Anterior cingulate cortex (tissue), 58 donors: ENCODE results near the gene RMDN3.
A peak's percentile ranks its signal among the peaks of the same experiment; 100 is the strongest.

Experiments used
- DNase-seq, 58 donors: peaks; one replicate each; lab custom pipeline; 2025; lab: John Stamatoyannopoulos, UW

Gene RMDN3, protein sequence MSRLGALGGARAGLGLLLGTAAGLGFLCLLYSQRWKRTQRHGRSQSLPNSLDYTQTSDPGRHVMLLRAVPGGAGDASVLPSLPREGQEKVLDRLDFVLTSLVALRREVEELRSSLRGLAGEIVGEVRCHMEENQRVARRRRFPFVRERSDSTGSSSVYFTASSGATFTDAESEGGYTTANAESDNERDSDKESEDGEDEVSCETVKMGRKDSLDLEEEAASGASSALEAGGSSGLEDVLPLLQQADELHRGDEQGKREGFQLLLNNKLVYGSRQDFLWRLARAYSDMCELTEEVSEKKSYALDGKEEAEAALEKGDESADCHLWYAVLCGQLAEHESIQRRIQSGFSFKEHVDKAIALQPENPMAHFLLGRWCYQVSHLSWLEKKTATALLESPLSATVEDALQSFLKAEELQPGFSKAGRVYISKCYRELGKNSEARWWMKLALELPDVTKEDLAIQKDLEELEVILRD

DNA sequence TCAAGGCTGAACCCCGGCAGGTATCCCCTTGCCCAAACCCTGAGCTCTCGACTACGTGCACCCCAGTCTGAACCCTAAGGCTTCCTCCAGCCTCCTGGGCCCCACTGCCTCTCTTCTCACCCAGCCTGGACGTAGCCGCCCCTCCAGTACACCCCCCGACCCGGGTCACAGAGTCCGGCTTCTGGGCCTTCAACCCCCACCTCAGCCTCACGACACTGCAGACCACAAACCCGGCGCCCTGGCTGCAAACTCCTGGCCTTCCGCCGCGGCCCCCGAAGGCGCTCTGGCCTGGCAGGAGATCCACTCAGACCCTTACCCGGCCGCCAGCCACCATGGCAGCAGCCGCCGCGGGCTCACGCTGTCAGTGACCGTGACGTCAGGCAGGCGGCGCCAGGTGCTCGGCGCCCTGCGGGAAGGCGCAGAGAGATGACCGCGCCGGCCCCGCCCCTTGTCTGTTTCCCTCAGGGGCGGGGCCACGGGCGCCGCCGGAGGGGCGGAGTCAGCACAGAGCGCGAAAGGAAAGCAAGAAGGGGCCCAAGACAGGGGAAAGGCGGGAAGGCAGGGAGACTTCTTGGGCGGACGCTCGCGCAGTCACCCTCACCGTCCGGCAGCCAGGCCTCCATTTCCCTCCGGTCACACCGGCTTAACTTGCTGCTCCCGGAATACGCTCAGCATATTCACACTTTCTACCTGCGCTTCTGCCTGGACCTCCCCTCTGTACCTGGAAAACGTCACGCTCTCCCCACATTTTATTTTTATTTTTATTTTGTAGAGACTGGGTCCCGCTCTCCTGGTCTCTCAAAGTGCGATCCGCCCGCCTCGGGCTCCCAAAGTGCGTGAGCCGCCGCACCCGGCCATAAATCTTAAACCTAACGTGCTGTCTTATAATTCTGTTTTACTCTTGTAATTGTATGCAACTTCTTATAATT is at the start of gene RMDN3:
TSS of gene RMDN3 (minus strand) at position 372 of the 929 bp plus-strand sequence. CDS start 471 bp downstream, outside the sequence.
- DNase-seq, result peak in 57 of 58 donors; percentile 18 to 93 (median 83)

DNA sequence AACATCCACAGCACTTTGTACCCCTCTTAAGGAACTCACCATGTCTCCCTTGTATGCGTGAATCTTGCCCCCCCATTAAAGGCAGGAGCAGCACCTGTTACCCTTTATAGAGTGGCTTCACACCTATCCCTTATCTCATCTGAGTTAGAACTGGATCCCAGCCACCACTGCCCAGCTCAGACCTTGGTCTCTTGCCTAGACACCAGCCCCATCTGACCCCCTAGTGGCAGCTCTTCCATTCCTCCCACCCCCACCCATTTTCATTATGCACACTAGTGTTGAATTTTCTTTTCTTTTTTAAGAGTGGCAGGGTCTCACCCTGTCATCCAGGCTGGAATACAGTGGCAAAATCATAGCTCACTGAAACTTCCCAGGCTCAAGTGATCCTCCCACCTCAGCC is 48.6 kb upstream of the RMDN3 start:
- no peak for DNase-seq

DNA sequence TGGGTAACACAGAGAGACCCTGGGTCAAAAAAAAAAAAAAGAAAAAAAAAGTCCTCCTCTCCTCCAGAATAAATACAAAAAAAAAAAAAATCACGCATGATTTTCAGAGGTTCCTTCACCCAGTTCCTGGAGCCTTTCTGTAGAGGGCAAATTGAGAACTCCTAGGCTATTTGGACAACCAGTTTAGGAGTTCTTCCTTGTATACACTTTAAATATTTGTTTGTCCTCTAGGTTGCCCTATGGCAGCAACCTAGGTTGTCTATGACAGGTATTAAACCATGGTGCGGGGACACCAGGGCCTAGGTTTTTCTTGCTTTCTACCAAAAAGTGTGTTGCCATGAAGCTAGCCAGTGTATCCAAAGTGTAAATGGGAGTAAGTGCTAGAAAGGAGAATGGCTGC is 48.0 kb upstream of the RMDN3 start:
- no peak for DNase-seq

DNA sequence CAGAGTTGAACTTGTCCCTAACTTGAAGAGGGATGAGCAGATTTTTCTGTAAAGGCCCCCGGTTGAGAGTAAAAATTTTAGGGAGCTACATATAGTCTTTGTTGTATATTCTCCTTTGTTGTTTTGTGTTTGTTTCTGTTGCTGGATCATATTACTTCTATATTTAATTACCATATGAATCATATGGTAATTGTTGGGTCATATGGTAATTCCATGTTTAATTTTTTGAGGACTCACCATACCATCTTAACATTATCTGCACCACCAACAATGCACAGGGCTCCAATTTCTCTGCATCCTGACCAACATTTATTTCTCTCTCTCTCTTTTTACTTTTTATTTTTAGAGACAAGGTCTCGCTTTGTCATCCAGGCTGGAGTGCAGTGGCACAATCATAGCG is 44.5 kb upstream of the RMDN3 start:
- no peak for DNase-seq

DNA sequence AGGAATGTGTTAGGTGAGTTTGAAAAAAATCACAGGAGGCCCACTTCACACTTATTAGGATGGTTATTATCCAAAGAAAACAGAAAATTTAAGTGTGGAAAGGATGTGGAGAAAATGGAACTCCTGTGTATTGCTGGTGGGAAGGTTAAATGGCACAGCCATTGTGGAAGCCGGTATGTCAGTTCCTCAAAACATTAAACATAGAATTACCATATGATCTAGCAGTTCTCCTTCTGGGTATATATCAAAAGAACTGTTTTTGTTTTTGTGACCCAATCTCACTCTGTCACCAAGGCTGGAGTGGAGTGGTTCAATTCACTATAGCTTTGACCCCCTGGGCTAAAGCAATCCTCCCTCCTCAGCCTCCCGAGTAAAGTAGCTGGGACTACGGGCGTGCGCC is 41.5 kb upstream of the RMDN3 start:
- DNase-seq, result no peak

DNA sequence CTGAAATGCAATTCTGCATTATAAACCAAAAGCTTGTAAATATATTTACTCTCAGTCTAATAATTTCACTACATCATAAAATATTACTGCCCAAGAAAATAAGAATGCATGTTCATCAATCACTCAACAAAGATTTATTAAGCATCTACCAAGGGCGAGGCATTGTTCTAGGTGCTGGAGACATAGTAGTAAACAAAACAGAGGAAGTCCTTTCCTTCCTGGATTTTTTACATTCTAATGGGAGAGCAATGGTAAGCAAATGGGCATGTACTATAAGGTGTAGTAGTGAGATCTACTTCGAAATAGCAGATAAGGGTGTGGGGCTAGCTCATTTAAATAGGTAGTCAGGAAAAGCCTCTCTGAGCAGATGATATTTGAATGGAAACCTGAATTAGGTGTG is 41.0 kb upstream of the RMDN3 start:
- no peak for DNase-seq

DNA sequence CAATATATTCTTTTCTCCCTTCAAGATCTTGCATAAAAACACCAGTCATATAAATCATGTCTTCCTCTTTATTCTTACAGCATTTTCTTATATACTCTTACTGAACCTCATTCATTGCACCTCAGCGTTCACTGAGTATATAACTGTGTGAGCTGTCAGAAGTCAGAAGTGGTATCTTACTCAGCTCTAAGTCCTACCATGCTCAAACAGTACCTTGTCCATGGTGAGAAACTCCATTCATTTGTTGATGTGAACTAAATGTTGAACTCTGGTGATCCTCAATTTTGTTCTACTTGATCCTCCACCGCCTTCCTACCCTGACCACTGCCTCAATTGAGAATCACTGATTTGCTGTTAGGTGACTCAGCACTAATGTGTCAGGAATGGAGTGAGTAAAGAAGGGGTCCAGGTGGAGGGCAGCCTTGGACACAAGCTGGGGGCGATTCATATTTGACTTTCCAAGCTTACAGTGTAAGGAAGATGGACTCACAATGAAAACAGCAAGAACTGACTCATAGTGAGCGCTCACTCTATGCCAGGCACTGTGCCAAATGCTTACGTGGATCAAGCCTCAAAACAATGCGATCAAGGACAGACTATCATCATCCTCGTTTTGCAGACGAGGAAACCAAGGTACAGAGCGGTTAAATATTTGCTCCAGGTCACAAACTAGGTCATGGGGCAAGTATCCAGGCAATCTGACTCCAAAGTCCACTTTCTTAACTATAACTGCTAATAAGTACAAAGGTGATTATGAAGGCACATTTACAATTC is 38.3 kb upstream of the RMDN3 start:
- DNase-seq, result peak in 1 of 58 donors; percentile 56

DNA sequence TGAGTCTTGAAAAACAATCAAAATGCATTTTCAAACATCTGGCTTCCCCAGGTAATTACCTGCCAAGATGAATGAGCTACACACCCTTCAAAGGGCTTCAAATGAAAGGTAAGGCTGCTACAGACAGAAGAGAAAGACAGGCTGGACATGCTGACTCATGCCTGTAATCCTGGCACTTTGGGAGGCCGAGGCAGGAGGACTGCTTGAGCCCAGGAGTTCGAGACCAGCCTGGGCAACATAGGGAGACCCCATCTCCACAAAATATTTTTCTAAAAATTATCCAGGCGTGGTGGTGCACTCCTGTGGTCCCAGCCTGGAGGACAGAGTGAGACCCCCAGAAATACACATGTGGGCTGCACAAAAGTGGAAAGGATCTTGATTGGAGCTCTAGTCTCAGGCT is 37.3 kb upstream of the RMDN3 start:
- no peak for DNase-seq

DNA sequence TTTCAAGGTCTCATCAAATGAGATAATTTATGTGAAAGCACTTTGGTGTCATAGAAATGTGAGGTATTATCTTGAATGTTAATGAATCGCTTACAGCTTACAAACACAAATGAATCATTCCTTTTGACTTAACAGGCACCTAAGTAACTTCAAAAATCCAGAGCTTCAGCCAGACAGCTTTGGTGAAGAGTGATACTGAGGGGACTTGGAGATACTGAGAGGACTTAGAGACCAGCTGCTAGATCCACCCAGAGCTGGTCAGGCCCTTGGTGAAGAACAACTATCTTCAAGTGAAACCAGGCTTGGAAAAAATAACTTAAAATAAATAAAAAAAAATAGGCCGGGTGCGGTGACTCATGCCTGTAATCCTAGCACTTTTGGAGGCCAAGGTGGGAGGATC is 35.7 kb upstream of the RMDN3 start:
- DNase-seq, result no peak

DNA sequence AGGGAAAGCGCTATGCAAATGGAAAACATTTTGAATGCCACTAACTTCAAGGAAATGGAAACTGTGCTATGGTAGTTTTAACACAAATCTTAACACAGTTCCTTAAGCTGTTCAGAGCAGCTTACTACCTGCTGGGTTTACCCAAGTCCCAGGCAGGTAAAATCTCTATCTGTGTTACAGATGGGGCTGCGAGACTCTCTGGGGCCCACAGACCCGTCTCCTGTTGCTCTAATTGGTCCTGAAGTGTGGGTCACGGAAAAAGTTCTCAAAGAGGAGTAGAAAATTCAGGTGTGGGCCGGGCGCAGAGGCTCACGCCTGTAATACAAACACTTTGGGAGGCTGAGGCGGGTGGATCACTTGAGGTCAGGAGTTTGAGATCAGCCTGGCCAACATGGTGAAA is 34.9 kb upstream of the RMDN3 start:
- DNase-seq, result no peak

DNA sequence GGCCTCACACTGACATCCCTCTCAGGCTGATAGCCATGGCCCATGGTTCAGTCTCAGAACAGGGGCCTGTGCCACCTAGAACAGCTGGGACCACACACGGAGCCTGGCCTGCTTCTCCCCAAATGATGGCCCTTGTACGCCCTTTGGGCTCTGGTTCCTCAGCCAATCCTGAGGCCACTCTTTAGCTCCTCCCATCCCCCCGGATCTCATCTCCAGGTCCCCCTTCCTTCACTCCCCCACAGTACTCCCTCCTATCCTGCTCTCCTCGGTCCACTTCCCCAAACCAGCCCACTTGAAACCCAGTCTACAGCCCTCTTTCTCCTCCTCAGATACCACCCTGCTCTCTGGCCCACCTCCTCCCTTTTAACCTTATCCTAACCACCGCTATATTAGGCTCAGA is 34.1 kb upstream of the RMDN3 start:
- DNase-seq, result no peak

DNA sequence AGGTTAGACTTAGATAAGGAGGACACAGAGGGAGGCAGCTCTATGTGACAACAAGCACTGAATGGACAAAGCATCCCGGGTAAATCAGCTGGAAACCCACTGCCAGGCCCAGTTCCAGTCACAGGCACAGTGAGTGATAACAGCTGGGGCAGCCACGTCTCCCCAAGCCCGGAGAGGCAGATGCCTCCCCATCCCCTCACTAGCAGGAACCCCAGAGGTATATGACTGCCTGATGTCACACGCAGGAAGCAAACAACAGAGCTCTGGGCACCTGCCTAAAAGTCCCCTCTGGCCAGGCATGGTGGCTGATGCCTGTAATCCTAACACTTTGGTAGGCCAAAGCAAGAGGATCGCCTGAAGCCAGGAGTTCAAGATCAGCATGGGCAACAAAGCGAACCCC is 32.9 kb upstream of the RMDN3 start:
- DNase-seq, result no peak

DNA sequence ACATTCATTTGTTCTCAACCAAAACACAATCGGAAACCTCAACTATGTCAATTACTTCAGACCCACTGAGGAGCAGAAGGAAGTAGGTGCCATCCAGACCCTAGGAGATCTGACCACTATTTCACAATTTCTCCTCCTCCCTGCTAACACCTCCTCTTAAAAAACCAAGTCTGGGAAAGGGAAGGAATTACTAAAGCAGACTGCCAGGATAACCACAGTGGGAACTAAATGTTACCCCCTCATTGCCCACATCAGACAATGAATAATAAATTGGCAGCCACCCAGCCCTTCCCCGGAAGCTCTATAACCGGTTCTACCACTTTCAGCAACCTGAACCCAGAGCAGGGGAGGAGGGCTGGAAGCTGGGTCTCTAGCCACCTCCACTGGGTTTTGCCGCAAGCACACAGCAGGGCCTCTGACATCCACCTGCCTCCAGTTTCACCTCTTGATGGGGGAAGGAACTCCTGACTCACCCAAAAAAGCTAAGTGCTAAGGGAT is 32.3 kb upstream of the RMDN3 start:
- DNase-seq, result no peak

DNA sequence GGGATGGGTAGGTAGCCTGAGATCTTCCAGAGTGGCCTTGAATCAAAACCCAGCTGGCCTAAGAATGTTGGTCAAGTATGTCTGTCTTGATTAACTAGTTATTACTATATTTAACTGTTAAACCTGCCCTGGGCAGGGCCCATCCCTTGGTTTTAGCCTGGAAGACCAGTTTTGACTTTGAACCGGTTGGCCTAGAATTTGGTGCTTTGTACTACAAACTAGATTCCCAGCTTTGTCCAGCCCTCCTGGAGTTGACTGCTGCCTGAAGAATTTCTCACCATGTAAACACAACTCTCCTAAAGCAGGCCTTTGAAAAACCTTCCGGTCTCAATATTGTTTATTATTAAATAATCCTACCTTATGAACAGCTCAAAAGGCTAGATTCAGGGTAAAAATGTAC is 30.8 kb upstream of the RMDN3 start:
- DNase-seq, result no peak

DNA sequence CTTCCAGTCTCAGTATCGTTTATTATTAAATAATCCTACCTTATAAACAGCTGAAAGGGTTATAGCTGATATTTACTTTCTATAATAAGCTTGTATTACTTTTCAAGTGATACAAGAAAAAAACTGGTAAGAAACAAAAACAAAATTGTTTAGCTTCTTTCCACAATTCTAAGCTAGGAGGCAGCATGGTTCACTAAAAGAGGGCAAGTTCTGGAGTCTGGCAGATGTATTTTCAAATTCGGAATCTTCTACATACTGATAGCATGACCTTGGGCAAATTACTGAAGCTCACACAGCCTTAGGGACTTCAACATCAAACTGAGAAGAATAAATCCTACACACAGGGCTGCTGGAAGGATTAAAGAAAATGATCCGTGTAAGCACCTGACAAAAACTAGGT is 30.1 kb upstream of the RMDN3 start:
- no peak for DNase-seq

DNA sequence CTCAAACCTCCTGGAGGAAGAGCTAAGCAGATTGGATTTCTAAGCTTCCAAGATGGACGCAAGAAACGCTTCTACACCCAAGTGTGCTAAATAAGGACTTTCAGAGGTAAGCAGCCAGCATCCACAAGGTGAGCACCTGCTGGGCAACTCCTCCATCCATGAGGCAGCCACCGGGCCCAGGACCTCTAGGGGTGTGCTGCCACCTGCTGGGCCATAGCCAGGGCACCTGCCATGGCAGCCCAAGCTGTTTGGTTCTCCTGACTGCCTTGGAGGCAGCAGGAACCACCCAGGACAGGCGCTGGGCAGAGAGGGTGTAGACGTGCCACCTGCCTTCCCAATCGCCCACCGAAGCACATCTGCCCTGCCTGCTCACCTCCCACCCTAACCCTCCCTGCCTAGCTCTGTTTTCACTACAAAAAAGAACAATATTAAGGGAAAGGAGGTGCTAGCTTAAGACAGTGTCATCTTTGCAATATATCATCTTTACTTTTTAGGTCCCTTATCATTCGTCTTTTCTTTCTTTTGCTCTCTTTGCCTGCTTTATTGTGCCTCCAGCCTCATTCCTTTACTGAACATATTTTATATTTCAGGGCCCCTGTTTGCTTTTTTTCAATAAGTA is 27.7 kb upstream of the RMDN3 start:
- DNase-seq, result peak in 4 of 58 donors; percentile 7 to 24 (median 14)

DNA sequence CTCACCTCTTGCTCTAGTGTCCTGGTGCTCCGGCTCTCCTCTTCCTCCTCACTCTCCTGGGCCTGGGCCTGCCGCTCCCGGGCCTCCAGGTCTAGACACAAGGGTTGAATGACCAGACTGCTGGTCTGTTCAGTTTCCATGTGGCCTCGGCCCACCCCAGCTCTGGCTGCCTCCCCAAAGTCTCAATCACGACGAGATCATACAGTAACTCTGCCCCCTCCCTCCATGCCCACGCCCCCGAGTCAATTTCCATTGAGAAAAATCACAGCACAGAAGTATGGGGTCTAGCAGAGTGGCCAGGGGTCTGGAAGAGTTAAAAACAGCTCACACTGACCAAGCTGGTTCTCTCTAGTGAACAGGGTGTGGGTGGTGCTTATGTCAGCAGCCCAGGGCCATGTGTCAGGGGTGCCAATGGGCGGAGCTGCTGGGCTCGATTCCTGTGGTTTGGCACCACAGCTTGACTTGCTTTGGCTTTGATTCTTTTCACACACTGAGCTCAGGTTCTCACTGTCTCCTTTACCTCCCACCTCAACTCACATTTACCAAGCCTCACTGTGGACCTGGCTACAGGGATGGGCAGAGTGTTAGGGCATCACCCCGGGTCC is 21.6 kb upstream of the RMDN3 start:
- no peak for DNase-seq

DNA sequence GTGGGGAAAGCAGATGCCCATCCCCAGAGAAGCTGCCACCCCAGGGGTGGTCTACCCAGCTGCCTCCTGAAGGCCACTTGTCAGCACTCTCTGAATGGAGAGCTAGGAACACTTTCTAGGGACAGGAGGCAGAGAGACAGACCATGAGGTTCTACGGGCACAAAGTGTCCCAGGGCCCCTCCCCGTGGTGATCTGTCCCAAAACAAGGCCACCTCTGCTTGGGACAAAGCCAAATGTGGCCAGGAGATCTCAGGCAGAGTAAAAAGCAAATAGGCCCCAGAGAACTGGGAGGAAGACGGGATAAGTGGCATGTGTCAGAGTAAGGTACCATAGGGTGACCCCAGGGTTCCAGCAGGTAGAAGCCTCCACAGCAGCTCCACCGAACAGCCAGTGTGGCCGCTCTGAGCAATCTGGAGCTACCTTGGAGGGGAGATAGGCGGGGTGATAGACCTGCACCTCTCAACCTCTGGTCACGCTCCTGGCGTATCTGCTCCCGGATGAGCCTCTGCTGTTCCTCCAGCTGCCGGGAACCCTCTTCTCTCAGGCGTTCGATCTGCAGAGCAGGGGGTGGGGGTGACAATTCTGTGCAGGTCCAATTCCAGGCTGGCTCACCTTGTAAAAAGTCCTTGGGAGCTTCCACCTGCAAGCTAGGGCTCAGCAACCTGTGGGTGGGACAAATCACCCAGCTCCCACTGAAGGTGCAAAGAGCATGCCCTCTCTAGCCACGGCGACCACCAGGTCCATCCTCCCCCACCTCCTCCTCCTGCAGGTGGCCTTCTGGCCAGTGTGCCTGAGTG is 20.9 kb upstream of the RMDN3 start:
- no peak for DNase-seq

DNA sequence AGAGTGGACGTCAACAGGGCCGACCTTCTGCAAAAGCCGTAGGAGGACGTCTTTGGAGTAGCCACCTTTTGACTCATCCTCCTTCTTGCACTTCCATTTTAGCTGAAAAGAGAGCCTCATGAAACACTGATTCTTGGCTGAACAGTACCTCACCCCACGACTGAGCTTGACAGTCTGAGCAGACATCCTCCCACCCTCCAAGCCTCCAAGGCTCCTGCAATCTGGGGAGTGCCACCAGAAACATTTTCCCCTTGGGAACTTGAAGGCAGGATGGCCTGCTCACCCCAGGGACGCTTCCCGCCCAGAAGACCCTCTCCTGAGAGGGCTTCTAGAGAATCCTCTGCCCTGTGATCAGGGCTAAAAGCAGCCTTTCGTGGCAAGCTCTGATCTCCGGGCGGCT is 20.0 kb upstream of the RMDN3 start:
- DNase-seq, result no peak
